Cardiac muscle cell (in vitro differentiated cells and primary cell): ENCODE data around the gene ZNF764. TPM values are rescaled to one million over a fixed set of nuclear protein-coding genes. Genes with fewer than 3 reads are reported as not detected.

Experiments
- DNase-seq, 2 donors: peaks; one replicate each; pipeline versions ENCODE4 v3.0.0 to v3.0.0-alpha.2; 2010 to 2017; ENCODE audit warnings: low read depth in 1 of 2, low spot score in 1 of 2
- H3K27ac ChIP-seq: fragments of 200-600 bp; sonication (generic); 2 replicates; pipeline ENCODE4 v1.5.1; 2016
- H3K27me3 ChIP-seq: fragments of 200-600 bp; sonication (generic); 2 replicates; pipeline ENCODE4 v1.6.0; 2016; ENCODE audit warnings: control low read depth
- H3K36me3 ChIP-seq: fragments of 200-600 bp; sonication (generic); 2 replicates; pipeline ENCODE4 v1.5.1; 2016; ENCODE audit warnings: control low read depth
- H3K4me1 ChIP-seq: fragments of 200-600 bp; sonication (generic); 2 replicates; pipeline ENCODE4 v1.8.1; 2017; ENCODE audit warnings: low read depth, mild to moderate bottlenecking, mixed run types
- H3K4me3 ChIP-seq: fragments of 200-600 bp; sonication (generic); 2 replicates; pipeline ENCODE4 v1.5.1; 2016; ENCODE audit warnings: mild to moderate bottlenecking
- H3K9me3 ChIP-seq: fragments of 200-600 bp; sonication (generic); 2 replicates; pipeline ENCODE4 v1.5.1; 2017; ENCODE audit warnings: low read depth, mild to moderate bottlenecking, control low read depth
- polyA plus RNA-seq: library from polyadenylated mRNA; unstranded; fragments of >200 nt; fragmentation: Nextera tagmentation; extraction: Ambion mirVana; gene quantifications from 2 replicates; pipeline ENCODE4 v1.2.1, GENCODE V29; 2016
- total RNA-seq: library from RNA; depleted of rRNA; stranded (reverse); fragments of >200 nt; gene quantifications from 2 replicates; pipeline ENCODE4 v1.2.3, GENCODE V29; 2016
- TF ChIP-seq, protein P1 (sequence below): IDR thresholded peaks from 2 replicates; pipeline ENCODE4 v1.5.1; 2012; ENCODE audit warnings: low read depth, mild to moderate bottlenecking, low read length

ZNF764 gene
- total and polyA plus RNA-seq, 2 experiments from 2014 or later: 12.0 to 34.7 TPM

DNA sequence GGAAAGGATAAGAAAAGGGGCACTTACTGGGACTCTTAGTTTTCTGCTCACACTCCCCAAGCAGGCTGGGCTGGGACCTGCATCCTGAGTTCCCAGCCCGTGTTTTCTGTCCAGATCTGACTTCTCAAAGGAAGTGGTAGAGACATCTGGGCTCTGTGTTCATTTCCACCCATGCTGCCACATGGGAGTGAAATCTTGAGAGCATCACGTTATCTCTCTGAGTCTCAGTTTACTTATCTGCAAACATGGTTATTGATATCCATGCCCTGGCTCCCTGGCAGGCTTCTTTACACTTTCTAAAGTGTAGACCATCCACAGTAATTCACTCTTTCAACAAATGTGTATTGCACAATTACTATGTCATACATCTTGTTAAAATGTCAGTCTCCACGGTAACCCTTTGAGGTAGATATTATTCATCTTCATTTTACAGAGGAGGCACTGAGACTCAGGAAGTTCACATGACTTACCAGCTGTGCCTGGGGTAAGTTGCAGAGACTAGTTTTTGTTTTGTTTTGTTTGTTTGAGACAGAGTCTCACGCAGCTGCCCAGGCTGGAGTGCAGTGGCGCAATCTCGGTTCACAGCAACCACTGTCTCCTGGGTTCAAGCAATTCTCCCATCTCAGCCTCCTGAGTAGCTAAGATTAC is 9.9 kb upstream of the ZNF764 start:
- H3K4me3 ChIP-seq: no peak overlapping the region
- no peaks in the 10 kb centered on the region for H3K9me3 ChIP-seq
- peaks cover 8% of the 10 kb centered on the region for H3K4me1 ChIP-seq
- peak in 1 of 2 donors; percentile 87 for DNase-seq
- TF ChIP-seq, protein P1, sequence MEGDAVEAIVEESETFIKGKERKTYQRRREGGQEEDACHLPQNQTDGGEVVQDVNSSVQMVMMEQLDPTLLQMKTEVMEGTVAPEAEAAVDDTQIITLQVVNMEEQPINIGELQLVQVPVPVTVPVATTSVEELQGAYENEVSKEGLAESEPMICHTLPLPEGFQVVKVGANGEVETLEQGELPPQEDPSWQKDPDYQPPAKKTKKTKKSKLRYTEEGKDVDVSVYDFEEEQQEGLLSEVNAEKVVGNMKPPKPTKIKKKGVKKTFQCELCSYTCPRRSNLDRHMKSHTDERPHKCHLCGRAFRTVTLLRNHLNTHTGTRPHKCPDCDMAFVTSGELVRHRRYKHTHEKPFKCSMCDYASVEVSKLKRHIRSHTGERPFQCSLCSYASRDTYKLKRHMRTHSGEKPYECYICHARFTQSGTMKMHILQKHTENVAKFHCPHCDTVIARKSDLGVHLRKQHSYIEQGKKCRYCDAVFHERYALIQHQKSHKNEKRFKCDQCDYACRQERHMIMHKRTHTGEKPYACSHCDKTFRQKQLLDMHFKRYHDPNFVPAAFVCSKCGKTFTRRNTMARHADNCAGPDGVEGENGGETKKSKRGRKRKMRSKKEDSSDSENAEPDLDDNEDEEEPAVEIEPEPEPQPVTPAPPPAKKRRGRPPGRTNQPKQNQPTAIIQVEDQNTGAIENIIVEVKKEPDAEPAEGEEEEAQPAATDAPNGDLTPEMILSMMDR: no peak
- H3K27me3 ChIP-seq: no peaks in the 10 kb centered on the region
- H3K27ac ChIP-seq: no peak overlapping the region
- no peaks in the 10 kb centered on the region for H3K36me3 ChIP-seq

DNA sequence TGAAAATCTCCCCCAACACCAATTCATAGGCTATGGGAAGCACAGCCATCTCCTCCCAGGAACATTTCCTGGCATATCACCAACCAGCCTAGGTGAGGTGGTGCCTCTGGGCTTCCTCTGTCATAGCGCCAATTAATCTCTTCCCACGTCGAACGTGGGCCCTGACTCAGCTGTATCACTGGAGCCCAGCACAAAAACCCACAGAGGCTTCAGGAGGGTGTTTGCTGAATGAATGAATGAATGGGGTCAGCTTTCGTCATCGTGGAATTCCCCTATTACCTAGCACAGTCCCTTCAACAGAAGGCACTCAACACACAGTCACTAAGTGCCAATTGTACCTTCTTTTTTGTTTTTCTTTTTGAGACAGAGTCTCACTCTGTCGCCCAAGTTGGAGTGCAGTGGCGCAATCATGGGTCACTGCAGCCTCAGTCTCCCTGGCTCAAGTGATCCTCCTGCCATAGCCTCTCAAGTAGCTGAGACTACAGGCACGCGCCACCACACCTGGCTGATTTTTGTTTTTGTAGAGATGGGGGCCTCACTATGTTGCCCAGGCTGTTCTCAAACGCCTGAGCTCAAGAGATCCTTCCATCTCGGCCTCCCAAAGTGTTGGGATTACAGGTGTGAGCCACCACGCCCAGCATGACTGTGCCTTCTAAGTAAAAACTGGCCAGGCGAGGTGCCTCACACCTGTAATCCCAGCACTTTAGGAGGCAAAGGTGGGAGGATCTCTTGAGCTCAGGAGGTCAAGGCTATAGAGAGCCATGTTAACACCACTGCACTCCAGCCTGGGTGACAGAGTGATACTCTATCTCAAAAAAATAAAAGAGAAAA is 9.2 kb upstream of the ZNF764 start:
- no peak for DNase-seq
- TF ChIP-seq, protein P1: no peak
- Histone ChIP-seq H3K4me1 (peaks cover 8% of the 10 kb centered on the region), H3K9me3 (no peaks in the 10 kb centered on the region), H3K27me3 (no peaks in the 10 kb centered on the region), H3K27ac (no peak overlapping the region), H3K4me3 (no peak overlapping the region), H3K36me3 (no peaks in the 10 kb centered on the region)

- TF ChIP-seq, protein P1: no peak
- no peaks in the 10 kb centered on the region for H3K27me3 ChIP-seq
- no peak overlapping the region for H3K27ac ChIP-seq
- peaks cover 8% of the 10 kb centered on the region for H3K4me1 ChIP-seq
- no peaks in the 10 kb centered on the region for H3K36me3 ChIP-seq
- DNase-seq: no peak
- H3K4me3 ChIP-seq: no peak overlapping the region
- no peaks in the 10 kb centered on the region for H3K9me3 ChIP-seq
These were observed 8.4 kb upstream of the ZNF764 start for GRCh38 chr16:30566531-30566930.

- DNase-seq: no peak
- H3K27ac ChIP-seq: no peak overlapping the region
- no peak overlapping the region for H3K4me3 ChIP-seq
- no peaks in the 10 kb centered on the region for H3K36me3 ChIP-seq
- peaks cover 7% of the 10 kb centered on the region for H3K4me1 ChIP-seq
- TF ChIP-seq, protein P1: no peak
- no peaks in the 10 kb centered on the region for H3K27me3 ChIP-seq
- H3K9me3 ChIP-seq: no peaks in the 10 kb centered on the region
These were observed 7.8 kb upstream of the ZNF764 start for GRCh38 chr16:30565984-30566383.

GRCh38 chr16:30565526-30565925 is 7.4 kb upstream of the ZNF764 start:
- Histone ChIP-seq H3K27ac (no peak overlapping the region), H3K36me3 (no peaks in the 10 kb centered on the region), H3K27me3 (no peaks in the 10 kb centered on the region), H3K9me3 (no peaks in the 10 kb centered on the region), H3K4me3 (no peak overlapping the region), H3K4me1 (peaks cover 4% of the 10 kb centered on the region)
- TF ChIP-seq, protein P1: no peak
- no peak for DNase-seq
